Brain pericyte (primary cell): ENCODE results near the gene P2RY12.
"Not testable (repeated sequence)": the region's sequence is repeated elsewhere in the genome, so short reads cannot be mapped to it uniquely, and the experiment has no call there.

ENCODE experiments used
- DNase-seq: peaks from one replicate; pipeline ENCODE4 v3.0.0-alpha.2; 2012; ENCODE audit warnings: low read depth, low spot score

P2RY12 gene

DNA sequence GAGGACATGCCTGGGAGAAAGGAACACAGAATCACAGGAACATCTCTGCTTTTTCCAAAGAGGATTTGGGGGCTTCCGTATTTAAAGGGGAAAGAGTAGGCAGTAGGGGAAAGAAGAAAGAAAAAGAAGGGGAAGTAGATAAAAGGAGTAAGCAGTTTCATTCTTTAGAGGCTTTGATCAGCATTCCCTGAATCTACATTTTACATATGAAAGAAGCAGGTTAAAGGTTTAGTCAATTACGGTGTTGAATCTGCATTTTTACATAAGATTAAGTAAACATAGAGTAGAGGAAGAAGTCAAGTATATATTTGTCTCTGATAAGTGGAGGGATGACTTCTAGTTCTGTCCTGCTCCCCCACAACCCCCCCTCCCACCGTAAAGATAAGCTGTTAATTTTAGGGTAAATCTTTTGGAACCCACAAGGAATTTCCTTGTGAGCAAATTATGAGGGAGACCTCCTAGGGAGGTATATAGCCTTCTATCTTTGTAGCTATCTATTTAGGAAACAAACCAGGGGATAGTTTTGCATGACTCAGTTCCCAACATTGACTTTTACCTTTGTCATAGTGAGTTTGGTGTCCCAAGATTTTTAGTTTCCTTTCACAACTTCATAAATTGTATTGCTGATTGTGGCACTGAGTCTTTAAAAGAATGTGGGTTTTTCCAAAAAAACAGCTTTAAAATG is 8.7 kb upstream of the P2RY12 start:
- DNase-seq, result no peak

DNA sequence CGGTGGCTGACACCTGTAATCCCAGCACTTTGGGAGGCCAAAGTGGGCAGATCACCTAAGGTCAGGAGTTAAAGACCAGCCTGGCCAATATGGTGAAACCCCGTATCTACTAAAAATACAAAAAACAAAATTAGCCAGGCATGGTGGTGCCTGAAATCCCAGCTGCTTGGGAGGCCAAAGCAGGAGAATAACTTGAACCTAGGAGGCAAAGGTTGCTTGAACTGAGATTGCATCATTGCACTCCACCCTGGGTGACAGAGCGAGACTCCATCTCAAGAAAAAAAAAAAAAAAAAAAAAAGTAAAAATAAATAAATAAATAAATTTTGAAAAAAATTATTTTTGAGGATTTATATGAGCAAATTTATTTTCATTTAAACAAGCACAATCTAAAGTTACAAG is 7.6 kb upstream of the P2RY12 start:
- not testable (repeated sequence) for DNase-seq

DNA sequence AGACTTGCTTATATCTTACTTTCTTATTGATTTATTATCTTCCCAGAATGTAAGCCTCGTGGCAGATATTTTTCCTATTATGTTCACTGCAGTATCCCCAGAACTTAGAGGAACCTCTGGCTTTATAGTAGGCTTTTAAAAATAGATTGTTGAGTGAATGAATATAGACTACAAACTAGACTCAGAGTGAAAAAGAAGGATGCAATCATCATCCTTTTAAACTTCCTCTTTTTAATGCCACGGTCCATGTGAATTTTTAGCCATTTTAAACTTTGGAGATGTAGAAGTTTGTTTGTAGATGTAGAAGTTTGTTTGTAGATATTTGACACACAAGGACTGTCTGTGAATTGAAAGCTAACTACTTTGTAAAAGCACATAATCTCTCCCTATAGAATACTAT is 7.2 kb upstream of the P2RY12 start:
- no peak for DNase-seq

DNA sequence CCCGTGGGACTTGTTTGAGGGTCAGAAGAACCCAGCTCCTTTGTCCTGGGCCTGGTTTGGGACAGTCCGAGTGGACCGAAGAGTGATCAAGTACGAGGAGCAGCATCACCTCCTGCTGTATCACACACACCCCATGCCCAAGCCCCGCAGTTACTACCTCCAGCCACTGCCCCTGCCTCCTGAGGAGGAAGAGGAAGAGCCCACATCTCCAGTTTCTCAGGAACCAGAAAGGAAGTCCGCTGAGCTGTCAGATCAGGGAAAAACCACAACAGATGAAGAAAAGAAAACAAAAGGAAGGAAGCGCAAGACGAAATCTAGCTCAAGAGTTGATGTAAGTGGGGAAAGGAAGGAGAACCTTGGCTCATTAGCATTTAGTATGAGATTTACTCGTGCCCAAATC is 3.3 kb upstream of the P2RY12 start:
- no peak for DNase-seq

DNA sequence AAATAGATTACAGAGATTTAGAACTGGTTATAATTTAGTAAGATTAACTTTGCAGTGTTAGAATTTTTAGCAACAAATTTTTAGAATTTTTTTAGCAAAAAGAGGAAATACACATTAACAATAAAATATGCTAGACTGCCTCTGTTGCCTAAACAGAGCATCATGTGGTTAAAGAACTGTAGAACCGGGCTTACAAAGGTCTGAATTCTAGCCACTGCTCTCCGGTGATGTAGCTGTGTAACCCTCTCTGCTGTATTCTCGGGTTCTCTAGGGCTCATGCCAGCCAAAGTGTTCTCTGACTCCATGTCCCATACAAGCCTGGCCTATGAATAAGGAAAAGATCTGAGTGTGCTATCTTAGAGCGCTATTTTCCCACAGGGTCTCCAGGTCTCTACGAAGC is 2.9 kb upstream of the P2RY12 start:
- DNase-seq, result no peak

DNA sequence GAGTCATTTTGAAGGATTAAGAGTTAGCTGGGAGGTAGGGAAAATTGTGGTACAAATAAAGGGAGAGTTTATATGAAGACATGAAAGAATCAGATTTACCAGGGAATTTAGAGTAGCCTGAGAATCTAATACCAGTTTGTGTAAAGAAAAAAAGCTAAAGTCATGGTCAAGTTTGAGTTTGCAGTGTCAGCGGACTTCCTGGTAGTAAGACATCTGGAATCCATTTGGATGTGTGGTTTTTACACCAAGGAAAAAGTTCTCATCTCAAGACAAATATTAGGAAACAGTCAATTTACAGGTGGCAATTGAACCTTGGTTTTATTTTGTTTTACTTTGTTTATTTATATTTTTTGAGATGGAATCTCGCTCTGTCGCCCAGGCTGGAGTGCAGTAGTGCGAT is 1.5 kb upstream of the P2RY12 start:
- DNase-seq, result peak; percentile 32

DNA sequence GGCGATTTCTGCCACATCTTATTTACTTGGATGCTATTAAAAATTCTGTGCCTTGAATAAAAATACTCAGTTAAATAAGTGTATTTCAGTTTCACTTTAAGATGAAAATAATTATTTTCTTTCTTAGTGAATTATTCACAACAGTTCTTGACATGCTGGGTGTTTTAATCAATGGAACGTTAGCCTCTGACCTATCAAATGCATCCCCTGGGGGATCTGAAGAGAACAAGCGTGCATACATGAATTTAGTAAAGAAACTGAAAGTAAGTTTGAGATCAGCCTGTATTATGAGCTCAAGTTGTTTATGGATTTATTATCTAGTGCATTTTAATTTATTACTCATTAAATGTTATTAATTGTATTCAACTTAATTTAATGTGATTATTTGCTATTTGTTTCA is 597 bp downstream of the P2RY12 start:
- DNase-seq, result no peak

DNA sequence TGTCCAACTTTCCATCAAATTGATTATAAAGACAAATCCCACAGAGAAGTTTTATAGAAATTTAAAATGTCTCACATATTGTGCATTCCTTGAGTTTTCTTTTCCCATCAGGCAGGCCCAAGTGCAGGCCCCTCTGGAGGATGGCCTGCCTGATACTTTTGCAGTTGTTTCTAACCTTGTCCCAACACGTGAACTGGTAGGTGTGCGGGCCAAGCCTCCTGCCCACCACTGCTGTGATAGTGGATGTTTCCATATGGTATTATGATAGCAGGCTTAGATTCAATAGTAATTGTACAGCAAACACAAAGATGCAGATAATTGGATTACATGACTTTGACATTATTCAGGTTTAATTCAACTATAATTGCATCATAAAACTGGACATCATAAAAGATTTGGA is 1.4 kb downstream of the P2RY12 start:
- no peak for DNase-seq

DNA sequence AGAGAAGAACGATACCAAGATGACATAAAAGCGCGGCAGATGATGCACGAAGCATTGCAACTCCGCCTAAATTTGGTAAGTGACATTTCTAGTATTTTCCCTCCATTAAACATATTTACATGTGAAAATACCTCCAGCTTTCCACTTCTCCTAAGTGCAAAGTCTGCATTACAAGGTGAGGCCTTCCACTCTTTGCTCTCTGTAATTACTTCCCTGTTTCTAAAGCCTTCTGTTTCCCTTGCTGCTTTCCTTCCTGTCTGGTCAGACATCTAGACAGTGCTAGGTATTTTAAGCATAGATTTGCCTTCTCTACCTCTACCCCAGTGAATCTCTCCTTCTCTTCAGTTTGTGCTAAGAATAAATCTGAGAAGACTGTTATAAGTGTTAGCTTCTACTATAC is 1.9 kb downstream of the P2RY12 start:
- no peak for DNase-seq

DNA sequence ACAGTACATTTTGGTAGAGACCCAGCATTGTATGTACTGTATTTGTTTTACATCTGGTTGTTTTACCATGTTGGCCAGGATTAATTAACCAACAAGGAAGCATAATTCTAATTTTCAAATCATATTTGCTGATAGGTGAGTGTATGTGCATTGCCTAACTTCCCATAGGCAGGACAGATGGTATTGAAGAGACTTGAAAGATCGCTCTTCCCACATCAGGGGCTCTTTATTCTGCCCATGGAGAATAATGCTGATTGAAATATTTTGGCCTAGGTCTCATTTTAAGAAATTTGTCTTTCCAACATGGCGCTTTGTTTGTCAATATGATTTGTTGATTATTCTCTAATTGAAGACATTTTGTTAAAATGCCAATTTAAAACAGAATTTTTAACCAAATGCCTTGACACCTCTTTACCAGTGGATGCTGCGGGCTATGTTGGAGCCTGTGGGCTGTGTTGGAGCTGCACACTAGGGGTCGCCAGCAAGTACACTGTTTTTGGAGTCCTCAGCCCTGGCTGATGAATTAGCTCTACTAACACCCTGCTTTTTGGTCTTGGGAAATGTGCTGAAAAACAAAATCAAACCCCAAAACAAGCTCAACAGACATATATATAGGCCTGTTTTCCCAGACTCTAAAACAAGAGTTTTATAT is 5.3 kb downstream of the P2RY12 start:
- no peak for DNase-seq

DNA sequence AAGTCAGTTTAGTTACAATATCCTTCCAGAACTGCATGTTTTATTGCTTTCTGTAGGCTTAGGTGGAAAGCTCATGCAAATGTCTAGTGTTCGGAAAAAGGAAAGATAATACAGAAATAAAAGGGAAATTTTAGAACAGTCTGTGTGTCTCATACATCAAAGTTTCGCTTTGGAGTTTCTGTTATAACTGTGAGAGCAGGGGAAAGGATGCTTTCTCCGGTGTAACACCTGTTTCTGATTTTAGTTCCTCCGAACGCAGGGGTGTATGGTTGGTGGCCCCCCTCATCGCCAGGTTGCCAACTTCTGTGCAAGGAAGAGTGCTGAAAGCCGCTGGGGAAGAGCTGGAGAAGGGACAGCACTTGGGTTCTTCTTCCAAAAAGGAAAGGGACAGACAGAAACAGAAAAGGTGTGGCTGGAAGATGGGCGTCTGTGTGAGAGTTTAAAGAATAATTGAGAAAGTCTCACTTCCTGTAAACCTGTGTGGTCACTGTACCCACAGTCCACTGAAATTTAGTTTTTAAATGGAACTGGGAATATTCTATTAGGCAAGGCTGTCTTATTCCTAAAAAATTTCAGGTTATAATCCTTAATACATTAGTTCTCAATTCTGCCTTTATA is 6.7 kb downstream of the P2RY12 start:
- no peak for DNase-seq

DNA sequence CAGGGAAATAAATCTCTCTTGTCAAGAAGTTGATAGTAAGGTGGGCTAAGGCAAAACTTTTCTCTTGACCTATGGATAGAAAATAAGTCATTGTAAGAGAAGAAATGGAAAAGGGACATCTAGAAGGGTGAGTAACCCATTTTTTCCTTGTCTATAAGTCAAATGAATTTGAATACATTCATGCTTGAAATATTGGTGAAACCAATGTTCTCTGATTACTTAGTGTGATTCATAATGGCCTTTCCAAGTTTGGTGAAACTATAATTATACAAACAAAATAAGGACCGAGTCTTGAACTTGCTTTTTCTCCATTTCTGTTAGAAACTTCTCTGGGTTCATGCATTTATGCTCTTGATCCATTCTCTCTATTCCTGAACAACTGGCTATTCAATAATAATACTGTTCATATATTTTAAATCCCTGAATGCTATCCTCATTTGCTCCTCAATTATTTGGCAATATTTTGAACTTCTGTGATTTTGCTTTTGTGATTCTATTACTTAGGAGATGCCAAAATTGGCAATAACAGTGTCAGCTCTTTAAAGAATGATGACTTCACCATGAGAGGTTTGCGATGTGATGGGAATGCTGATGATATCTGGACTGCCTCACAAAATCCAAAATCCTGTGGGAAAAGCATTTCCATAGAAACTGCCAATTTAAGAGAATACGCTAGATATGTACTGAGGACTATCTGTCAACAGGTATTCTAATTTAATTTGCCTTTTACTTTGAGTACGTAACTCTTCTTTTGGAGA is 12.3 kb downstream of the P2RY12 start:
- no peak for DNase-seq

DNA sequence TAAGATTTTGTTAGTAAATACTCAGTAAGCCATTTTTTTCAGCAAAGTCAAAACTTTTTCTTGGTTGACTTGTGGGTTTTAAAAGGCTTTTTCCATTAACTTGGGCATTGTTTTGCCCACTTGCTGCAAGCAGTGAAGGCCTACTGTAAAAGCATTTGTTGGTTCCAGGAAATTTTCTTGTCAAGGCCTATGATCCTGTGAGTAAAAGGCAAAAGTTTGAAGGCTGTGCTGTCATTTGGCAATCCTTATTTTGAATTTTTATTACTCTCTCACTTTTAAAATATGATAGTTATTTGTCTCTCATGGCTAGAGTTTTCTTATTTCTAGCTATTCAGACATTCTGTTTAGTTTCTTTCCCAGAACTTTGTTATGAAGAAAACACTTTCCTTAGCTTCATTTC is 13.0 kb downstream of the P2RY12 start:
- no peak for DNase-seq

DNA sequence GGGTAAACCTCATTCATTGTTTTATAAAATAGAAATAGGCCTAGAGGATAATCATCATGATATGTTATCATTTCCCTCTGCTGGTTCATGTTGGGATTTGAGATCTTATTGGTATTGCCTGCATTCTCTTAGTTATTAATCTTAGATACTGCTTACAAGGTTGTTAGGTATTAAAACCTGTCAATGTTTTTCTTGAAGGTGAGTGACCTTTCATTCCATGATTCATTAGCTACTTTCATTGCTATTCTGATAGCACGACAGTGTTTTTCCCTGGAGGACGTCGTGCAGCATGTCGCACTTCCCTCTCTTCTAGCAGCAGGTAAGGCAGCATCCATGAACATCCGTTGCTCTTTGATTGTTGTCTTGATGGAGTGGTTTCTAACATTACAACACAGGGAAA is 17.1 kb downstream of the P2RY12 start:
- no peak for DNase-seq

DNA sequence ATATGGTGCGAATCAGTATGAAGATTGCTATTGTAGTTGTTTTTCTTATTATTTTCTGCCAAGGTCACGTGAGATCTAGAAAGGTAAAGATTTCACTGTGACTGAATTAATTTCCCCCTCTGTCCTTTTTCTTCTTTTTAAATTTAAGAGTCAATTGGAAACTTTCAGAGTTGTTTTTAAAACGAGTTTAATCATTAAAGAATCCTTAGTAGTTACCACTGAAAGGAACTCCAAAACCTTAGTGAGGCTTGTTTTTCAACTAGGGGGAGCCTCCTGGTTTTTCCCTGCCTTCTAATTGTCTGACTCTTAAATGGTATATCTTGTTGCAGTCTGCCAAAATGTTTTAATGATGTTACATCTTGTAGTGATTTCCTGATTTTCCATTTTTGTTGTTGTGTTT is 17.6 kb downstream of the P2RY12 start:
- no peak for DNase-seq

DNA sequence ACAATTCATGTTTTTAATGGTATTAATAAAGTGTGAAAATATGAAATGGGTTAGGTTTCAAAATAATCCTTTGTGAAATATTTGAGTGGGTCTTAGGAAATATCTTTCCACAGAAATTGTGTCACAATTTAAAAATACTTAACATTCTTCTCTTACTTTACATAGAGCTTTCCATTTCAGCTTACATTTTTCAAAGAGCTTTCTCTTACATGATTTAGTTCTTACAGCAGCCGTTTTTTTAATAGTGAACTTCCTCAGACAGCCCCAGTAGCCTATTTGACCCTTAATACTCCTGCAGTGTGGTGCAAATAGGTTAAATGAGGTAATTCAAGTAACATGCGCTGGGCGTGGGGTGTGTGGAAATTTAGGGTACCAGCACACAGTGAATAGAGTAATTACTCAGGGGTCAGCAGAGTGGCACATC is 21.8 kb downstream of the P2RY12 start:
- no peak for DNase-seq

DNA sequence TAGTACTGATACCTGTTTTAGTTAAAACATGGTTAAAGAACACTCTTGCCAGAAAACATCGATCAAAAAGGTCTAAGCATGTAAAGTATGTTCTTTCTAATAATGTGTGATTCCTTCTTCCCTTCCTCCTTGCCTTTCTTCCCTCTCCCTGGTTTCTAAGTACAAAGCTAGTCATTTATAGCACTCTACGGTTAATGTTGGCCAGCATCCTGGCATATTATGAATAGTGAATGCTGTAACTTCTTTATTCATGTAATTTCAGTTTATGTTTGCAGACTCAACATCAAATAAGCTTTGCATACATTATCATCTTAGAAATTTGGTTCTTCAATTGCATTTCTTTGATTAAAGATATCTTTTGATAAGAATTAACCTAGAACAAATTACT is 27.1 kb downstream of the P2RY12 start:
- DNase-seq, result no peak

DNA sequence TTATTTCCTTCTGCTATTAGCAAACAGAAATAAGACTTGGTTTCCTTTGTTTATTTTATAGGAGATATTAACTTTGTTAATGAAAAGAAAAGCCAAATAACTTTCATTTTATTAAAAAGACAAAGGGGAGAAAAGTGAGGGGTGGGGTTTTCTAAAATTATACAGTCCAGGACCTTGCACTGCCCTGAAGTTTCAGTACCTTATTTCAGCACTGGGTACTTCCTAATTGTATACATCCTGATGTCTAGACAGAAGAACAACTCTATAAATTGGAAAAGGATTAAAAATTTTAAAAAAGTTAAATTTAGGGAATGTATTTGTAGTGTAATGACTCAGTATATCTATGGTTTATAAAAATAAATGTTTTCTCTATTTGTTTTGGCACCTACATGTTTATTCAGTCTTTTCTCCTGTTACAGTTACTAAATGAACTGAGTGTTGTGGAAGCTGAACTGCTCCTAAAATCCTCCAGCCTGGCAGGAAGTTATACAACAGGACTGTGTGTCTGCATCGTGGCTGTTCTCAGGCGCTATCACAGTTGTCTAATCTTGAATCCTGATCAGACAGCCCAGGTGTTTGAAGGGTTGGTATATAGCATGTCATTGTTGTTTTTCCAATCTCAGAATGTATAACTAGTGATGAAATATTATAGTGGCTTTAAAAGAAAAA is 27.6 kb downstream of the P2RY12 start:
- no peak for DNase-seq

DNA sequence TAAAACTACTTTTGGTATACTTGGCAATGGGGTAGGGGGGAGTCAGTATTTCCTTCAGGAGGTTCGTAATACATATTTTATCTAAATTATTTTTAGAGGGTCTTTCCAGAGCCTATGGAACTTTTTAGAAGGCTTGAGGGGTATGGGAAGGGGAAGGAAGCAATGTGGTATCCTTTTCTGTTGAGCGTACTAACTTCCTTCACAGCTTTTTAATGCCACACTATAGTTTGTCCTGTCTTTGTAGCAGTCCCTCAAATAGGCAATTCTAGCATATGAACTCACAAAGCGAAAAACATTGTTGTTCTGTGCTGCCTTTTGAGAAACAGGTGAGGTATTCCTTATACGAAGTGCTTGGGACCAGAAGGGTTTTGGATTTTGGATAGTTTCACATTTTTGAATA is 32.9 kb downstream of the P2RY12 start:
- DNase-seq, result no peak

DNA sequence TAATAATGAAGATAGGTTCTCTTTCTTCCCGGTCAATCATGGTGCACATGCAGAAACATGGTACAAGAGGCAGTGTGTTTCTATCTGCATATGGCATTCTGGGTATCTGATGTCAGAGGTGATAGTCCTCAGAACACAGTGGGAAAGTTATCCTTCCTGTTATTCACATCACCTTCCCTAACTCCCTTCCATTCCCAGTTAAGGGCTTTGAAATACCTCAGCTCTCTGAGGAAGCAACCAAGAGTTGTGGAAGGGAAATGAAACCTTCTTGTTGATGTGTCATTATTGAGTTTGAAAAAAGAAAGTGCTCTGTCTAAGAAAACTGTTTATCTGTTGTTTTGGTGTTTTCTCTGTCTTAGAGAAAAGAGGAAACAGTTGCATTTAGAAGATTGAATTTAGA is 33.3 kb downstream of the P2RY12 start:
- no peak for DNase-seq

DNA sequence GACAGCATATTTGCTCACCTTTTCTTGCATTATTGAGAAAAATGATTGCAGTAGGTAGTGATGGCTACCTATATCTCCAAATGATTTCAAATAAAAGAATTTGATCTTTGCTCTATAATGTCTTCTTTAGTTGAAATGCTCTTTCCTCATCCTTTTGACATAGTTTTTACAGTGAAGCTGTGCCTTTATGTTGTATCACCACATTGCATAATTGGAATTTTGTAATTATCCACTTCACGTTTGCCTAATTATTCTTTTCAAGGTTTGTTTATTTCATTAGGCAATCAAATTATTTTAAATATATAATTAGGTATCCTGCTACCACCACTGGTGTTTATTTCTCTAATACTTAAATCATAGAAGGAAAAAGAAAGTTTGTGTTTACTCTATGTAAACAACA is 33.9 kb downstream of the P2RY12 start:
- no peak for DNase-seq

DNA sequence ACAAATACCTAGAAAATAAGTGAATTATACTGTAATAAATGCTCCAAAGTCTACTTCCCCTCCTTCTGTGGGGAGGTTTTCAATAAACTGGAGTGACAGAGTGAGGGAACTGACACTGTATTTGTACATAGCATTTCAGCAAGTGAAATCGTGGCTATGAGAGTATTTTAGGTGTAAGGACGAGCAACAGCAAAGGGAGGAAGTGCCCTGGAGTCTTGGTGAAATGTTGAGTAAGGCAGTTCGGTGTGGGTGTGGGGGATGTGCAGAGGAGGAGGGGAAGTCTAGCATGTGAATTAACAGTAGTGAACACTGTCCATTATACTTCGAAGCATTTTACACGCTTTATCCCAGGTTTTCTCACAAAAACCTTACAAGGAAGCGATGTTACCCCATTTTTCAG is 37.1 kb downstream of the P2RY12 start:
- DNase-seq, result no peak
